ENCODE data around the gene POLR2F. TPM values are rescaled to one million over a fixed set of nuclear protein-coding genes. Genes with fewer than 3 reads are reported as not detected.

Gene POLR2F
- total RNA-seq, 1 experiment from 2014 or later: 138 TPM

GRCh38 chr22:37994982-37995381 is 41.5 kb downstream of the POLR2F start:
- ChIA-PET CTCF (interaction anchor here (0.8 to 5.4 kb wide), 6 partner anchors 12 to 109 kb away, joined by 3 to 36 read pairs (median 4); no protein-coding TSS in a partner anchor), POLR2A (no interaction called here)
- Mint-ChIP-seq H3K4me1 (peaks cover 23% of the 10 kb centered on the region), H3K36me3 (no peaks in the 10 kb centered on the region), H3K27ac (no peak overlapping the region), H3K9me3 (no peaks in the 10 kb centered on the region), H3K27me3 (ENCODE audit: low read depth) (no peaks in the 10 kb centered on the region), H3K4me3 (no peak overlapping the region)
- ATAC-seq (no peak), DNase-seq (ENCODE audit: low spot score) (no peak)
- TF ChIP-seq TCF7 (CRISPR knock-in tag; IDR thresholded peaks at IDR 0.05; ENCODE audit: low read depth) (no peak), SMAD3 (CRISPR knock-in tag; IDR thresholded peaks at IDR 0.05; ENCODE audit: borderline replicate concordance) (no peak), ZMAT4 (CRISPR knock-in tag; IDR thresholded peaks at IDR 0.05) (no peak), ATF3 (CRISPR knock-in tag; conservative IDR thresholded peaks at IDR 0.05) (no peak), RELA (CRISPR knock-in tag; IDR thresholded peaks at IDR 0.05; ENCODE audit: borderline replicate concordance) (no peak), SMAD4 (CRISPR knock-in tag; IDR thresholded peaks at IDR 0.05) (no peak), NFYB (CRISPR knock-in tag; conservative IDR thresholded peaks at IDR 0.05; ENCODE audit: low read depth) (no peak), PRDM15 (CRISPR knock-in tag; IDR thresholded peaks at IDR 0.05) (no peak), ZNF425 (CRISPR knock-in tag; conservative IDR thresholded peaks at IDR 0.05) (no peak), ZNF396 (CRISPR knock-in tag; IDR thresholded peaks at IDR 0.05; ENCODE audit: borderline replicate concordance) (no peak), HMGA2 (CRISPR knock-in tag; IDR thresholded peaks at IDR 0.05) (no peak)

GRCh38 chr22:37995460-37995859 is 42.0 kb downstream of the POLR2F start:
- Mint-ChIP-seq H3K4me1 (peaks cover 27% of the 10 kb centered on the region), H3K27ac (no peak overlapping the region), H3K36me3 (no peaks in the 10 kb centered on the region), H3K9me3 (no peaks in the 10 kb centered on the region), H3K4me3 (no peak overlapping the region), H3K27me3 (ENCODE audit: low read depth) (no peaks in the 10 kb centered on the region)
- ChIA-PET CTCF (interaction anchor here (0.6 to 5.4 kb wide), 8 partner anchors 13 to 839 kb away, joined by 3 to 36 read pairs (median 4); no protein-coding TSS in a partner anchor), POLR2A (no interaction called here)
- ATAC-seq: no peak
- no peak for DNase-seq (ENCODE audit: low spot score)
- TF ChIP-seq NR3C1 (CRISPR knock-in tag; conservative IDR thresholded peaks at IDR 0.05; ENCODE audit: low read depth): no peak
- TF ChIP-seq ARID4B (CRISPR knock-in tag; IDR thresholded peaks at IDR 0.05; ENCODE audit: borderline replicate concordance): no peak
- TF ChIP-seq ZNF219 (CRISPR knock-in tag; IDR thresholded peaks at IDR 0.05; ENCODE audit: borderline replicate concordance): no peak
- no peak for TF ChIP-seq FOXP4 (CRISPR knock-in tag; IDR thresholded peaks at IDR 0.05)
- TF ChIP-seq ZNF423 (CRISPR knock-in tag; IDR thresholded peaks at IDR 0.05): no peak
- no peak for TF ChIP-seq ZNF317 (CRISPR knock-in tag; IDR thresholded peaks at IDR 0.05; ENCODE audit: borderline replicate concordance, low read depth)
- TF ChIP-seq SOX15 (CRISPR knock-in tag; IDR thresholded peaks at IDR 0.05): no peak
- TF ChIP-seq OVOL2 (CRISPR knock-in tag; IDR thresholded peaks at IDR 0.05; ENCODE audit: borderline replicate concordance): no peak
- no peak for TF ChIP-seq CBFB (CRISPR knock-in tag; IDR thresholded peaks at IDR 0.05; ENCODE audit: low read depth)
- no peak for TF ChIP-seq ZNF425 (CRISPR knock-in tag; conservative IDR thresholded peaks at IDR 0.05)

Data from WTC11 (cell line).